ENCODE results near the gene ERBB4. TPM values are rescaled to one million over a fixed set of nuclear protein-coding genes. Genes with fewer than 3 reads are reported as not detected.

The ERBB4 gene
- total and polyA plus RNA-seq, 7 donors: under 0.01 to 0.33 (median 0.08) TPM; not detected in 1

DNA sequence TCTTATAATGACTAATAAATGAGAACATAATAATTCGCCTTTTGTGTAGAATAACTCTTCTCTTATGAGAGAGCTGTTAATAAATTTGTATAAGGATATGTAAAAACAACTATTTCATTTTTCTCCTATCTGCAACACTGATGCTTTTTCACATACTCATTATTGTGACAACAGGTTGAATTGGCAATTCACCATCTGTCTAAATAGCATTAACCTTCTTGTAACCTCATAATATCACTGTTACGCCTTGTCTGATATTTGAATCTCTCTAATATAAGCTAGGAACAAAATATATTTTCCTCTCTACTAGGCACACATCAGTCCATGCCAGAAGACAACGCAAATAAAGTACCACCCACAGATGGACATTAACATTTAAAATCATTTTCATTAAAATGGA lies 1043.3 kb downstream of the ERBB4 start:
- H3K4me1 ChIP-seq: no peaks in the 10 kb centered on the region
- H3K27ac ChIP-seq: no peak overlapping the region
- no peaks in the 10 kb centered on the region for H3K9me3 ChIP-seq
- no peaks in the 10 kb centered on the region for H3K27me3 ChIP-seq
- 82 to 85% methylated on average over 3 of the region's 3 CpGs for WGBS, 2 donors
- no peaks in the 10 kb centered on the region for H3K36me3 ChIP-seq
- intact Hi-C loops (cut with DNase I): no loop called here
- no peak for TF ChIP-seq CTCF (IDR thresholded peaks at IDR 0.05)
- no peak for TF ChIP-seq POLR2A (IDR thresholded peaks at IDR 0.05)
- TF ChIP-seq EP300 (IDR thresholded peaks at IDR 0.05): no peak
- H3K4me3 ChIP-seq: no peak overlapping the region
- DNase-seq: no peak

- H3K27ac ChIP-seq: no peak overlapping the region
- TF ChIP-seq POLR2A (IDR thresholded peaks at IDR 0.05): no peak
- no peak for TF ChIP-seq CTCF (IDR thresholded peaks at IDR 0.05)
- no peak for TF ChIP-seq EP300 (IDR thresholded peaks at IDR 0.05)
- TF ChIP-seq POLR2AphosphoS5 (IDR thresholded peaks at IDR 0.05): no peak
- no peaks in the 10 kb centered on the region for H3K4me1 ChIP-seq
- WGBS, 2 donors: 38 to 61% methylated on average over 3 of the region's 3 CpGs
- H3K27me3 ChIP-seq: no peaks in the 10 kb centered on the region
- no peaks in the 10 kb centered on the region for H3K36me3 ChIP-seq
- intact Hi-C loops (cut with DNase I): no loop called here
- no peak for DNase-seq
- no peaks in the 10 kb centered on the region for H3K9me3 ChIP-seq
- H3K4me3 ChIP-seq: no peak overlapping the region
These were observed 1044.1 kb downstream of the ERBB4 start for GRCh38 chr2:211494536-211494935.

DNA sequence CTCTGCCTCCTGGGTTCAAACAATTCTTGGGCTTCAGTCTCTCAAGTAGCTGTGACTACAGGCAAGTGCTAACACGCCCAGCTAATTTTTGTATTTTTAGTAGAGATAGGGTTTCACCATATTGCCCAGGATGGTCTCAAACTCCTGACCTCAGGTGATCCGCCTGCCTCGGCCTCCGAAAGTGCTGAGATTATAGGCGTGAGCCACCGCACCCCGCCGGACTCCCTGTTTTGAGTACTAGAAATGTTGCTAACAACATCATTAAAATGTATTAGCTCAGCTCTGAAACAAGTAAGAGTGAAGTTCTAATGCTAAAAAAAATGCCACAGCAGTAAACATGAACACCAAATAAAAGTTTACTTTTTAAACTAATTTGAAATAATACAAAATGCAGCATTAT lies 1044.5 kb downstream of the ERBB4 start:
- intact Hi-C loops (cut with DNase I): no loop called here
- no peaks in the 10 kb centered on the region for H3K27me3 ChIP-seq
- no peaks in the 10 kb centered on the region for H3K36me3 ChIP-seq
- no peak for TF ChIP-seq CTCF (IDR thresholded peaks at IDR 0.05)
- TF ChIP-seq POLR2AphosphoS5 (IDR thresholded peaks at IDR 0.05): no peak
- no peak for DNase-seq
- no peak overlapping the region for H3K4me3 ChIP-seq
- 85 to 87% methylated on average over 8 of the region's 8 CpGs for WGBS, 2 donors
- no peaks in the 10 kb centered on the region for H3K9me3 ChIP-seq
- H3K27ac ChIP-seq: no peak overlapping the region
- H3K4me1 ChIP-seq: no peaks in the 10 kb centered on the region

GRCh38 chr2:211487733-211488132 lies 1050.9 kb downstream of the ERBB4 start:
- TF ChIP-seq CTCF (IDR thresholded peaks at IDR 0.05): no peak
- TF ChIP-seq EP300 (IDR thresholded peaks at IDR 0.05): no peak
- no peak for TF ChIP-seq POLR2A (IDR thresholded peaks at IDR 0.05)
- TF ChIP-seq POLR2AphosphoS5 (IDR thresholded peaks at IDR 0.05): no peak
- Histone ChIP-seq H3K36me3 (no peaks in the 10 kb centered on the region), H3K4me3 (no peak overlapping the region), H3K4me1 (no peaks in the 10 kb centered on the region), H3K27ac (no peak overlapping the region), H3K27me3 (no peaks in the 10 kb centered on the region), H3K9me3 (no peaks in the 10 kb centered on the region)
- no peak for DNase-seq
- WGBS, 2 donors: 68 to 79% methylated on average over 2 of the region's 2 CpGs
- intact Hi-C loops (cut with DNase I): no loop called here

GRCh38 chr2:211479536-211480150 lies 1059.0 kb downstream of the ERBB4 start:
- WGBS, 2 donors: 79 to 83% methylated on average over 3 of the region's 3 CpGs
- TF ChIP-seq EP300 (IDR thresholded peaks at IDR 0.05): no peak
- no peak for TF ChIP-seq POLR2AphosphoS5 (IDR thresholded peaks at IDR 0.05)
- TF ChIP-seq CTCF (IDR thresholded peaks at IDR 0.05): no peak
- Histone ChIP-seq H3K27me3 (no peaks in the 10 kb centered on the region), H3K4me1 (no peaks in the 10 kb centered on the region), H3K36me3 (no peaks in the 10 kb centered on the region), H3K27ac (no peak overlapping the region), H3K4me3 (no peak overlapping the region), H3K9me3 (no peaks in the 10 kb centered on the region)
- intact Hi-C loops (cut with DNase I): no loop called here
- no peak for DNase-seq
